Psoas muscle (tissue), 8 donors: Measurements from ENCODE around the gene SHROOM3. TPM values are rescaled to one million over a fixed set of nuclear protein-coding genes. Genes with fewer than 3 reads are reported as not detected.

Source experiments
- ATAC-seq, 4 donors: fragments of 200-7000 bp; cut with Tn5 transposase; one replicate each; pipeline ENCODE4 v1.9.1; 2020; ENCODE audit warnings: moderate library complexity in 3 of 4, mild to moderate bottlenecking in 2 of 4
- DNase-seq, 2 donors: peaks; one replicate each; pipeline ENCODE4 v3.0.0-alpha.2; 2020
- H3K27ac ChIP-seq: fragments of 200-600 bp; one replicate; pipeline ENCODE4 v1.8.0; 2022
- H3K27me3 ChIP-seq, 3 donors: fragments of 200-600 bp in 1 of 3; one replicate each; pipeline versions ENCODE4 v1.6.1 to v1.8.0; 2013 to 2022; ENCODE audit warnings: low read length in 2 of 3, mild to moderate bottlenecking in 2 of 3, moderate library complexity in 1 of 3; ENCODE audit not compliant: insufficient read depth in 3 of 3
- H3K36me3 ChIP-seq, 2 donors: fragments of 200-600 bp in 1 of 2; one replicate each; pipeline versions ENCODE4 v1.6.1 to v1.8.0; 2013 to 2022; ENCODE audit warnings: low read depth in 1 of 2, mild to moderate bottlenecking in 1 of 2, moderate library complexity in 1 of 2; ENCODE audit not compliant: insufficient read depth in 1 of 2
- H3K4me1 ChIP-seq: fragments of 200-600 bp; one replicate; pipeline ENCODE4 v1.8.0; 2022
- H3K4me3 ChIP-seq: fragments of 200-600 bp; one replicate; pipeline ENCODE4 v1.8.0; 2022; ENCODE audit warnings: mild to moderate bottlenecking
- H3K9me3 ChIP-seq: fragments of 200-600 bp; one replicate; pipeline ENCODE4 v1.8.0; 2022
- WGBS, 3 donors: extraction: QIAGEN DNeasy Blood & Tissue Kit; methylation state at CpG; one replicate each; pipeline versions ENCODE4 v1.1.6 to v1.1.7; 2013; 5-methylcytosine and 5-hydroxymethylcytosine counted together
- intact Hi-C, 2 donors: fragments of 100-400 bp; cut with DNase I; formaldehyde crosslinking; loops; one replicate each; pipeline versions ENCODE4 v1.11.0 to v1.14.2; 2022
- polyA plus RNA-seq, 3 donors: library from polyadenylated mRNA; stranded (reverse); fragments of 200-250 nt; gene quantifications; one replicate each; pipeline ENCODE4 v1.2.3, GENCODE V29; 2013
- total RNA-seq, 4 donors: library from RNA; stranded (reverse); fragmentation: NEBNext Ultra II Directional in 2 of 4; extraction: Animal tissue kit (Norgen Biotek cat#: 25700) in 2 of 4; gene quantifications; one replicate each; pipeline versions ENCODE4 v1.2.1 to v1.2.4, GENCODE V29; 2021 to 2023
- TF ChIP-seq, protein P1 (sequence below): fragments of 200-600 bp; IDR thresholded peaks from one replicate; pipeline ENCODE4 v1.8.0; 2022; ENCODE audit warnings: antibody characterized with exemption
- donor health status: healthy with polysubstance abuse.
- donor health status: DM: no; HTN: no; CAD: no; lungs with moderate emphysema.
- donor health status: Bipolar disorder and iron deficiency.
- donor health status: healthy.
- donor health status: DM: yes; HTN: yes; CAD: no.
- donor health status: DM: no; HTN: no; CAD: no.
- donor health status: DM: no; HTN: no; CAD: no.
- donor health status: DM: yes; HTN: yes; CAD: no.

SHROOM3 gene
- total and polyA plus RNA-seq, 7 donors = 0.01 to 0.79 (median 0.06) TPM

DNA sequence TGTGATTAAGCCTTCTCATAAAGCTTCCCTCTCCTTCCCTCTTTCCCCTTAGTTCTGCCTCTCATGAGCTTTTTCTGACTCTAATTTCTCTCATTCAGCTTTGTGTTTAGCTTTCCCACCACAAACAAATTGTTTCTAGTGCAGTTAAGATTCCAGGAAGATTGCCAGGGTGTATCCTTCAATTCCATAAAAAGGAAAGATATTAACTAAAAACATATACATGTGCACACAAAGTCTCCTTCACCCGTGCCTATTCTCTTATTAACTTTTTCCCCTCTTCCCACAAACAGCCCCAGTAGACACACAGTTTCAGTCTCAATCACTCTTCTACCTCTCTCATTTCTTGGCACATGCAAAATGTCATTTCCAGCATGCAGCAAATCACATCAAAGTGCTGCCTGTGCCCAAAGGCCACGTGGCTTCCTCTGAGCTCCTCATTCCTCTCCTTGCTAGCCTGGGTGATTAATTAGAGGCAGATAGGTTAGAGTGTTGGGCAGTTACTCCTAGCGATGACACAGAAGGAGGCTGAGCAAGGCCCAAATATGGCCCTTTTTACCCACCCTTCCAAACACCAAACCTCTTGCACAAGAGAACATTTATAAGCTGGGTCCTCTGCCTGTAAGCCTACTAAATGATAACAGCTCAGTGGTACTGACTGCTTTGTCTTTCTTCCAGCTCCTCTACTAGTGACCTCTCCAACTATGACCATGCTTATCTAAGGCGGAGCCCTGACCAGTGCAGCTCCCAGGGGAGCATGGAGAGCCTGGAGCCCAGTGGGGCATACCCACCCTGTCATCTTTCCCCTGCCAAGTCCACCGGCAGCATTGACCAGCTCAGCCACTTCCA lies 303.3 kb downstream of the SHROOM3 start:
- intact Hi-C loops = no loop called here
- DNase-seq (no peak), ATAC-seq (peak in 1 of 4 donors; percentile 59)
- WGBS, 3 donors = 56 to 60% (median 57%) methylated on average over 5 of the region's 5 CpGs
- Histone ChIP-seq H3K4me1 (no peaks in the 10 kb centered on the region), H3K27me3 (no peaks in the 10 kb centered on the region), H3K4me3 (no peak overlapping the region), H3K36me3 (no peaks in the 10 kb centered on the region), H3K9me3 (no peaks in the 10 kb centered on the region), H3K27ac (no peak overlapping the region)
- TF ChIP-seq, protein P1, sequence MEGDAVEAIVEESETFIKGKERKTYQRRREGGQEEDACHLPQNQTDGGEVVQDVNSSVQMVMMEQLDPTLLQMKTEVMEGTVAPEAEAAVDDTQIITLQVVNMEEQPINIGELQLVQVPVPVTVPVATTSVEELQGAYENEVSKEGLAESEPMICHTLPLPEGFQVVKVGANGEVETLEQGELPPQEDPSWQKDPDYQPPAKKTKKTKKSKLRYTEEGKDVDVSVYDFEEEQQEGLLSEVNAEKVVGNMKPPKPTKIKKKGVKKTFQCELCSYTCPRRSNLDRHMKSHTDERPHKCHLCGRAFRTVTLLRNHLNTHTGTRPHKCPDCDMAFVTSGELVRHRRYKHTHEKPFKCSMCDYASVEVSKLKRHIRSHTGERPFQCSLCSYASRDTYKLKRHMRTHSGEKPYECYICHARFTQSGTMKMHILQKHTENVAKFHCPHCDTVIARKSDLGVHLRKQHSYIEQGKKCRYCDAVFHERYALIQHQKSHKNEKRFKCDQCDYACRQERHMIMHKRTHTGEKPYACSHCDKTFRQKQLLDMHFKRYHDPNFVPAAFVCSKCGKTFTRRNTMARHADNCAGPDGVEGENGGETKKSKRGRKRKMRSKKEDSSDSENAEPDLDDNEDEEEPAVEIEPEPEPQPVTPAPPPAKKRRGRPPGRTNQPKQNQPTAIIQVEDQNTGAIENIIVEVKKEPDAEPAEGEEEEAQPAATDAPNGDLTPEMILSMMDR = no peak

DNA sequence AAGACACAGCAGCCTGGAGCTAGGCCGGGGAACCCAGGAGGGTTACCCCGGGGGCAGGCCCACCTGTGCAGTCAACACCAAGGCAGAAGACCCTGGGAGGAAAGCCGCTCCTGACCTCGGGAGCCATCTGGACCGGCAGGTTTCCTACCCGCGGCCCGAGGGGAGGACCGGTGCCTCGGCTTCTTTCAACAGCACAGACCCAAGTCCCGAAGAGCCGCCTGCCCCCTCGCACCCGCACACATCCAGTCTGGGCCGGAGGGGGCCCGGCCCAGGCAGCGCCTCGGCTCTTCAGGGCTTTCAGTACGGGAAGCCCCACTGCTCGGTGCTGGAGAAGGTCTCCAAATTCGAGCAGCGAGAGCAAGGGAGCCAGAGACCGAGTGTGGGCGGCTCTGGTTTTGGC lies 305.2 kb downstream of the SHROOM3 start:
- no peaks in the 10 kb centered on the region for H3K27me3 ChIP-seq
- no peak for ATAC-seq
- no peak overlapping the region for H3K27ac ChIP-seq
- 91 to 95% (median 93%) methylated on average over 24 of the region's 24 CpGs for WGBS, 3 donors
- H3K9me3 ChIP-seq = no peaks in the 10 kb centered on the region
- no peak overlapping the region for H3K4me3 ChIP-seq
- intact Hi-C loops = no loop called here
- H3K36me3 ChIP-seq = no peaks in the 10 kb centered on the region
- DNase-seq = no peak
- TF ChIP-seq, protein P1 = no peak
- H3K4me1 ChIP-seq = no peaks in the 10 kb centered on the region

DNA sequence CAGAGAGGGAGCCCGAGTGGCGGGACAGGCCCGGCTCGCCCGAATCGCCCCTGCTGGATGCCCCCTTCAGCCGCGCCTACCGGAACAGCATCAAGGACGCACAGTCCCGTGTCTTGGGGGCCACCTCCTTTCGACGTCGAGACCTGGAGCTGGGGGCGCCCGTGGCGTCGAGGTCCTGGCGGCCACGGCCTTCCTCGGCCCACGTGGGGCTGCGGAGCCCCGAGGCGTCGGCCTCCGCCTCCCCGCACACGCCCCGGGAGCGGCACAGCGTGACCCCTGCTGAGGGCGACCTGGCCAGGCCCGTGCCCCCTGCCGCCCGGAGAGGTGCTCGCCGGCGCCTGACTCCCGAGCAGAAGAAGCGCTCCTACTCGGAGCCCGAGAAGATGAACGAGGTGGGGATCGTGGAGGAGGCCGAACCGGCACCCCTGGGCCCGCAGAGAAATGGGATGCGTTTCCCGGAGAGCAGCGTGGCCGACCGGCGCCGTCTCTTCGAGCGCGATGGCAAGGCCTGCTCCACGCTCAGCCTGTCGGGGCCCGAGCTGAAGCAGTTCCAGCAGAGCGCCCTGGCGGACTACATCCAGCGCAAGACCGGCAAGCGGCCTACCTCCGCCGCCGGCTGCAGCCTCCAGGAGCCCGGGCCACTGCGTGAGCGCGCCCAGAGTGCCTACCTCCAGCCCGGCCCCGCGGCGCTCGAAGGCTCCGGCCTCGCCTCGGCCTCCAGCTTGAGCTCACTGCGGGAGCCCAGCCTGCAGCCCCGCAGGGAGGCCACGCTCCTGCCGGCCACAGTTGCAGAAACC lies 306.0 kb downstream of the SHROOM3 start:
- ATAC-seq = no peak
- TF ChIP-seq, protein P1 = no peak

DNA sequence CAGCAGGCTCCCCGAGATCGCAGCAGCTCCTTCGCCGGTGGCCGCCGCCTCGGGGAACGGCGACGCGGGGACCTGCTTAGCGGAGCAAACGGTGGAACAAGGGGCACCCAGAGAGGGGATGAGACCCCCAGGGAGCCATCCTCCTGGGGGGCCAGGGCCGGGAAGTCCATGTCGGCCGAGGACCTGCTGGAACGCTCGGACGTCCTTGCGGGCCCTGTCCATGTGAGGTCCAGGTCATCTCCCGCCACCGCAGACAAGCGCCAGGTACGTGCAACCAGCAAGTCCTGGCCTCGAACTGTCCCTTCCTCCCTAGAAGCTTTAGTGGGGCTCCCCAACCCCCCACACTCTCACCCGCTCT lies 306.6 kb downstream of the SHROOM3 start:
- no peak overlapping the region for H3K27ac ChIP-seq
- H3K4me3 ChIP-seq = no peak overlapping the region
- intact Hi-C loops = no loop called here

More for the DNA sequence above, 306.0 kb downstream of the SHROOM3 start:
- H3K4me1 ChIP-seq = no peaks in the 10 kb centered on the region
- H3K9me3 ChIP-seq = no peaks in the 10 kb centered on the region
- H3K4me3 ChIP-seq = no peak overlapping the region
- no peak overlapping the region for H3K27ac ChIP-seq
- intact Hi-C loops = no loop called here
- H3K27me3 ChIP-seq = no peaks in the 10 kb centered on the region
- no peaks in the 10 kb centered on the region for H3K36me3 ChIP-seq
- 95 to 97% (median 96%) methylated on average over 67 to 85 of the region's 85 CpGs for WGBS, 3 donors
- DNase-seq = no peak

More for the DNA sequence above, 306.6 kb downstream of the SHROOM3 start:
- ATAC-seq = no peak
- no peaks in the 10 kb centered on the region for H3K36me3 ChIP-seq
- no peaks in the 10 kb centered on the region for H3K27me3 ChIP-seq
- H3K4me1 ChIP-seq = no peaks in the 10 kb centered on the region
- H3K9me3 ChIP-seq = no peaks in the 10 kb centered on the region
- TF ChIP-seq, protein P1 = no peak
- 97 to 98% (median 97%) methylated on average over 26 of the region's 26 CpGs for WGBS, 3 donors
- no peak for DNase-seq
